ENCODE results near the gene CDK13. TPM values are rescaled to one million over a fixed set of nuclear protein-coding genes. Genes with fewer than 3 reads are reported as not detected.
"Not testable (repeated sequence)": the region's sequence is repeated elsewhere in the genome, so short reads cannot be mapped to it uniquely, and the experiment has no call there.

CDK13 gene
- total RNA-seq, 1 donor from 2014 or later, result 46.5 TPM

GRCh38 chr7:40134428-40135316, 184.6 kb downstream of the CDK13 start, which contains the start of the genes MPLKIP and SUGCT:
Gene MPLKIP, minus strand, starts transcription at chr7:40134622. Its CDS starts 55 bp downstream, at chr7:40134567.
Gene SUGCT, plus strand, starts transcription at chr7:40135005.
- intact Hi-C loops (cut with micrococcal nuclease), result loop anchor here (1.0 to 10.0 kb wide), 9 partner anchors 82 to 1960 kb away; partner anchors contain the start of genes RALA, STARD3NL, VPS41 and YAE1
- peak within 1 kb of the TSS; percentile 91 for H3K4me3 Mint-ChIP-seq

DNA sequence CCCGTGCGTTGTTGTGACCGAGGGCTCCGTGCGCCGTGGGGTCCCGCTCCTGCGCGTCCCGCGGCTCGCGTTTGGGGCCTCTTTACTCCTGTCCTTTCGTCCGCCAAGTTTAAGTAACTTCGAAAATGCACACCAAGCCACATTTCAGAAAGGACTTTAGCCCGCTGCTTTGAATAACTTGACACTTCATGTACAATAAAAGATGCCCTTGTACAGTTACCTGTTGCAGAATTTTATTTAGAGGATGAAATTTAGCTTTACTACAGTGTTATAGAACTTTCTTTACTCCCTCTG, 185.2 kb downstream of the CDK13 start:
- H3K4me3 Mint-ChIP-seq, result peak overlapping the region; percentile 77
- H3K9me3 Mint-ChIP-seq, result no peaks in the 10 kb centered on the region
- peak overlapping the region; percentile 67 for H3K27ac Mint-ChIP-seq
- intact Hi-C loops (cut with micrococcal nuclease), result loop anchor here (2.0 to 10.0 kb wide), 4 partner anchors 238 to 1960 kb away; partner anchors contain the start of genes STARD3NL and YAE1
- H3K27me3 Mint-ChIP-seq (ENCODE audit: insufficient read depth), result peaks cover 13% of the 10 kb centered on the region
- DNase-seq (ENCODE audit: low spot score), result no peak
- peaks cover 6% of the 10 kb centered on the region for H3K36me3 Mint-ChIP-seq (ENCODE audit: low read depth)
- H3K4me1 Mint-ChIP-seq (ENCODE audit: low read depth), result peaks cover 19% of the 10 kb centered on the region

More at GRCh38 chr7:40134428-40135316, 184.6 kb downstream of the CDK13 start, which contains the start of the genes MPLKIP and SUGCT:
- Mint-ChIP-seq H3K9me3 (no peaks in the 10 kb centered on the region), H3K27ac (peak within 1 kb of the TSS; percentile 96), H3K36me3 (ENCODE audit: low read depth) (peaks cover 6% of the 10 kb centered on the region), H3K27me3 (ENCODE audit: insufficient read depth) (peaks cover 13% of the 10 kb centered on the region), H3K4me1 (ENCODE audit: low read depth) (peaks cover 19% of the 10 kb centered on the region)
- peak; percentile 80 for DNase-seq (ENCODE audit: low spot score)

DNA sequence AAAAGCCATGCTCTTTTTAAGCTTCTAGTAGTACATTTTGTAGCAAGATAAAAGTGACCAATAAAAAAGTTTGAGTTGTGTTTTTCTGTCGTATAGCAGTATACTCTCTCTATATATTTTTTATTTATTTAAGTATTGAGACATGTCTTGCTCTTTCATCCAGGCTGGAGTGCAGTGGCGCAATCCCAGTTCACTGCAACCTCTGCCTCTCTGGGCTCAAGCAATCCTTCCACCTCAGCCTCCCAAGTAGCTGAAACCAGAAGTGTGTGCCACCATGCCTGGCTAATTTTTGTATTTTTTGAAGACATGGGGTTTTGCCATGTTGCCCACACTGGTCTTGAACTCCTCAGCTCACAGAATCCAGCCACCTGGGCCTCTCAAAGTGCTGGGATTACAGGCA, 187.5 kb downstream of the CDK13 start:
- Mint-ChIP-seq H3K27ac (no peak overlapping the region), H3K9me3 (no peaks in the 10 kb centered on the region), H3K4me1 (ENCODE audit: low read depth) (peaks cover 11% of the 10 kb centered on the region), H3K4me3 (no peak overlapping the region), H3K27me3 (ENCODE audit: insufficient read depth) (peaks cover 13% of the 10 kb centered on the region), H3K36me3 (ENCODE audit: low read depth) (peaks cover 2% of the 10 kb centered on the region)
- intact Hi-C loops (cut with micrococcal nuclease), result loop anchor here (10.0 kb wide), 1 partner anchor 1963 kb away; the partner anchor contains the start of gene STARD3NL
- DNase-seq (ENCODE audit: low spot score), result no peak

DNA sequence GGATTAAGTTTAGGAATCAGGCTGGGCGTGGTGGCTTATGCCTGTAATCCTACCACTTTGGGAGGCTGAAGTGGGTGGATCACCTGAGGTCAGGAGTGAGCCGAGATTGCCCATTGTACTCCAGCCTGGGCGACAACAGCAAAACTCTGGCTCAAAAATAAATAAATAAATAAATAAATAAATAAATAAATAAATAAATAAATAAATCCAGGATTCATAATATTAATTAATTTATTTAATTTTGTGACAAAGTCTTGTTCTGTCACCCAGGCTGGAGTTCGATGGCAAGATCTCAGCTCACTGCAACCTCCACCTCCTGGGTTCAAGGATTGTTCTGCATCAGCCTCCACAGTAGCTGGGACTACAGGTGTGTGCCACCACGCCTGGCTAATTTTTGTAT, 188.9 kb downstream of the CDK13 start:
- DNase-seq (ENCODE audit: low spot score), result no peak
- H3K4me1 Mint-ChIP-seq (ENCODE audit: low read depth), result no peaks in the 10 kb centered on the region
- H3K9me3 Mint-ChIP-seq, result no peaks in the 10 kb centered on the region
- H3K36me3 Mint-ChIP-seq (ENCODE audit: low read depth), result no peaks in the 10 kb centered on the region
- peaks cover 13% of the 10 kb centered on the region for H3K27me3 Mint-ChIP-seq (ENCODE audit: insufficient read depth)
- intact Hi-C loops (cut with micrococcal nuclease), result loop anchor here (10.0 kb wide), 1 partner anchor 1964 kb away; the partner anchor contains the start of gene STARD3NL
- no peak overlapping the region for H3K4me3 Mint-ChIP-seq
- no peak overlapping the region for H3K27ac Mint-ChIP-seq

GRCh38 chr7:40139891-40140290, 189.8 kb downstream of the CDK13 start:
- not testable (repeated sequence) for H3K36me3 Mint-ChIP-seq (ENCODE audit: low read depth); H3K27ac Mint-ChIP-seq; DNase-seq (ENCODE audit: low spot score); H3K4me3 Mint-ChIP-seq; H3K4me1 Mint-ChIP-seq (ENCODE audit: low read depth); H3K9me3 Mint-ChIP-seq
- peaks cover 18% of the 10 kb centered on the region for H3K27me3 Mint-ChIP-seq (ENCODE audit: insufficient read depth)
- intact Hi-C loops (cut with micrococcal nuclease), result loop anchor here (10.0 kb wide), 1 partner anchor 1965 kb away; the partner anchor contains the start of gene STARD3NL

DNA sequence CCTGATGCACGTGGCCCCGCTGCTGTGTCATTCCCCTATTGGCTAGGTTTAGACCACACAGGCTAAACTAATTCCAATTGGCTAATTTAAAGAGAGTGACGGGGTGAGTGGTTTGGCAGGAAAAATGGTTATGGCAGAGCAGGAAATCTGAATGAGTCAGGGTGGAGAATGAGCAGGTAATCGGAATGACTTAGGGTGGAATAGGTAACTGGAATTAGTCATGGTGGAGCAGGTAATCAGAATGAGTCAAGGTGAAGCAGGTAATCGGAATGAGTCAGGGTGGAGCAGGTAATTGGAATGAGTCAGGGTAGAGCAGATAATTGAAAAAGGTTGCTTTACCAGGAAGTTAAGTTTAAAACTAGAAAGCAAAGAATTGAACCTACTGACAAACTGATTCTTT, 191.9 kb downstream of the CDK13 start:
- H3K27me3 Mint-ChIP-seq (ENCODE audit: insufficient read depth), result peaks cover 14% of the 10 kb centered on the region
- H3K4me3 Mint-ChIP-seq; intact Hi-C loops (cut with micrococcal nuclease); DNase-seq (ENCODE audit: low spot score); H3K9me3 Mint-ChIP-seq; H3K27ac Mint-ChIP-seq; H3K4me1 Mint-ChIP-seq (ENCODE audit: low read depth); H3K36me3 Mint-ChIP-seq (ENCODE audit: low read depth): not testable (repeated sequence)

DNA sequence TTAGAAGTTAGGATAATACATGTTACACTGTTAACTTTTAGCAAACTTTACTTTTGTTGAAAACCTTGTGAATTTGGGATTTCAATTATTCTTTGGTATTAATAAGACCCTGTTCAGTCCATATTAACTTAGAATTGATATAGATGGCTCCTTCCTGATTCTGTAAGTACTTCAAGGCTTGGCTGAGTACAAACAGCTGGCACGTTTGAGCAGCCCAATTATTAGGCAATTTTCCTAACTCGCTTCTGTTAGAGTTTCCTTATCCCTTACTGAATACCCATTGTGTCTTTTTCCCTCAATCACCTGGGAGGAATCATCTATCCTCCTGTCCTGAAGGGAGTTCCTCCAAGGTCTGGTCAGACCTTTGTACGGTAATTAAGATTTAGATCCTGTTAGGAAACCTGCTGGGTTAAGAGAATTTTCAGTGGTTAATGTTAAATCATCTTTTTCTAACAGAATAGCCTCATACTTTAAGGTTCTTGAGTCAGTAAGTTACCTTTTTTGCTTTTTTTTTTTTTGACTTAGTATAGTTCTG, 195.6 kb downstream of the CDK13 start:
- H3K27ac Mint-ChIP-seq; H3K36me3 Mint-ChIP-seq (ENCODE audit: low read depth); H3K4me3 Mint-ChIP-seq; H3K4me1 Mint-ChIP-seq (ENCODE audit: low read depth); DNase-seq (ENCODE audit: low spot score); intact Hi-C loops (cut with micrococcal nuclease); H3K9me3 Mint-ChIP-seq: not testable (repeated sequence)
- peaks cover 12% of the 10 kb centered on the region for H3K27me3 Mint-ChIP-seq (ENCODE audit: insufficient read depth)

DNA sequence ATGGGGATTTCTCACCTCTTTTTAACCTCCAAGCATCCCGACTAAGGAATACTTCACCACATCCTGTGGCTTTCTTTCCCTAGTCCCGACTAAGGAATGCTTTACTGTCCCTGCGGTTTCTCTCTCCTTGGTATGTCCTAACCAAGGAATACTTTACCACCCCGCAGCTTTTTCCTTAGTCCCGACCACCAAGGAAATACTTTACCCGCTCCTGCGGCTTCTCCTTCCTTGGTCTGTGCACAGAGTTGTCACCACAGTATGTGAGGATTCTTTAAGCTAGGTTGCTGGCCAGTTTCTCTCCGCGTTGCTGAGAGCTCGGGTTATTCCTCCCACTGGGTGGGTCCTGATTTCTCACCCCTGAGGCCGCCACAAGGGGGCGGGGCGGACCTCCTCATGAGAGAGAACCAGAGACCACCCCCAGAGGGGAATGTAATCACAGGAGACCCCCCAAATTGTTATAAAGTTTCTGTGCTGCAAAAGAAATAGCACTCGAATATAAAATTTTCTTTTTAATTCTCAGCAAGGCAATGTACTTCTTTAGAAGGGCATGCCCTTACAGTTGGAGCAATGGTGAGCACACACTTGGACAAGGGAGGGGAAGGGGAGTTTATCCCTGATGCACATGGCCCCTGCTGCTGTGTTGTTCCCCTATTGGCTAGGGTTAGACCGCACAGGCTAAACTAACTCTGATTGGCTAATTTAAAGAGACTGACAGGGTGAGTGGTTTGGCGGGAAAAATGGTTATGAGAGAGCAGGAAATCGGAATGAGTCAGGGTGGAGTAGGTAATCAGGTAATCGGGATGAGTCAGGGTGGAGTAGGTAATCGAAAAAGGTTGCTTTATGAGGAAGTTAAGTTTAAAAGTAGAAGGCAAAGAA, 197.6 kb downstream of the CDK13 start:
- no peaks in the 10 kb centered on the region for H3K36me3 Mint-ChIP-seq (ENCODE audit: low read depth)
- no peaks in the 10 kb centered on the region for H3K9me3 Mint-ChIP-seq
- H3K4me1 Mint-ChIP-seq (ENCODE audit: low read depth), result no peaks in the 10 kb centered on the region
- no peak for DNase-seq (ENCODE audit: low spot score)
- H3K4me3 Mint-ChIP-seq, result no peak overlapping the region
- H3K27ac Mint-ChIP-seq, result no peak overlapping the region
- H3K27me3 Mint-ChIP-seq (ENCODE audit: insufficient read depth), result peaks cover 12% of the 10 kb centered on the region
- intact Hi-C loops (cut with micrococcal nuclease), result no loop called here

DNA sequence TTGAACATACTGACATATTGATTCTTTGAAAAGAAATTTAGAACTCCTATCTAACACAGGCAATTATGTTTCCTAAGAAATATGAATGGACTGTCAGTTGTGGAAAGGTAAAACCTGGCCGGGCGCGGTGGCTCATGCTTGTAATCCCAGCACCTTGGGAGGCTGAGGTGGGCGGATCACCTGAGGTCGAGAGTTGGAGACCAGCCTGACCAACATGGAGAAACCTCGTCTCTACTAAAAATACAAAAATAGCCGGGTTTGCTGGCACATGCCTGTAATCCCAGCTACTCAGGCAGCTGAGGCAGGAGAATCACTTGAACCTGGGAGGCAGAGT, 198.2 kb downstream of the CDK13 start:
- H3K4me1 Mint-ChIP-seq (ENCODE audit: low read depth); intact Hi-C loops (cut with micrococcal nuclease); H3K36me3 Mint-ChIP-seq (ENCODE audit: low read depth); H3K27ac Mint-ChIP-seq; H3K9me3 Mint-ChIP-seq; H3K4me3 Mint-ChIP-seq; DNase-seq (ENCODE audit: low spot score): not testable (repeated sequence)
- H3K27me3 Mint-ChIP-seq (ENCODE audit: insufficient read depth), result peaks cover 12% of the 10 kb centered on the region

GRCh38 chr7:40148671-40149070, 198.6 kb downstream of the CDK13 start:
- no peaks in the 10 kb centered on the region for H3K36me3 Mint-ChIP-seq (ENCODE audit: low read depth)
- H3K27ac Mint-ChIP-seq, result no peak overlapping the region
- DNase-seq (ENCODE audit: low spot score), result no peak
- H3K4me3 Mint-ChIP-seq, result no peak overlapping the region
- no peaks in the 10 kb centered on the region for H3K9me3 Mint-ChIP-seq
- intact Hi-C loops (cut with micrococcal nuclease), result no loop called here
- H3K27me3 Mint-ChIP-seq (ENCODE audit: insufficient read depth), result peaks cover 12% of the 10 kb centered on the region
- H3K4me1 Mint-ChIP-seq (ENCODE audit: low read depth), result no peaks in the 10 kb centered on the region

Measured in activated T-helper 1 cell treated with anti-CD3 and anti-CD28 coated beads, Interleukin-12 subunit alpha, Interleukin-12 subunit beta, Interleukin-2, Interleukin-4 antibody, amounts not matched to agents 30 ng/mL and 10 ng/mL and 1 ng/mL, durations not matched to agents 14 hours and 24 hours and 36 hours (primary cell).